Measurements from ENCODE around the gene SLC25A28.
"Not testable (repeated sequence)": the region's sequence is repeated elsewhere in the genome, so short reads cannot be mapped to it uniquely, and the experiment has no call there.

Gene SLC25A28

DNA sequence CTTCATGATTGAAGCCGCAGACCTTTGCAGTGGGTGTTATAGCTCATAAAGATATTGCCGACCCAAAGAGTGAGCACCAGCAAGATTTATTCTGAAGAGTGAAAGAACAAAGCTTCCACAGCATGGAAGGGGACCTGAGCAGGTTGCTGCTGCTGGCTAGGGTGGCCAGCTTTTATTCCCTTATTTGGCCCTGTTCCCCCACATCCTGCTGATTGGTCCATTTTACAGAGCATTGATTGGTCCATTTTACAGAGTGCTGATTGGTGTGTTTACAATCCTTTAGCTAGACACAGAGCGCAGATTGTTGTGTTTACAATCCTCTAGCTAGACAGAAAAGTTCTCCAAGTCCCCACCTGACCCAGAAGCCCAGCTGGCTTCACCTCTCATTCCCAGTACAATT lies 4.9 kb upstream of the SLC25A28 start:
- DNase-seq = not testable (repeated sequence)

DNA sequence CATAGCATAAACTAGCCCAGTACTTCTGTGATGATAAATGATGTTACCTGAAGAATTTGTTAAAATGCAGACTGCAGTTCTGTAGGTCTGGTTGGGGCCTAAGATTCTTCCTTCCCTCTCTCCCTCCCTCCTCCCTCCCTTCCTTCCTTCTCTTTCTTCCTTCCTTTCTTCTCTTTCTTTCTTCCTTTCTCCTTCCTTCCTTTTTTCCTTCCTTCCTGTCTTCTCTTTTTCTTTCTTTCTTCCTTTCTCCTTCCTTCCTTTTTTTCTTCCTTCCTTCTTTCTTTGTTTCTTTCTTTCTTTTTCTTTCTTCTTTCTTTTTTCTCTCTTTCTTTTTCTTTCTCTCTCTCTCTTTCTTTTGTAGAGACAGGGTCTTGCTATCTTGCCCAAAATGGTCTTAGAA lies 3.7 kb upstream of the SLC25A28 start:
- DNase-seq = no peak

DNA sequence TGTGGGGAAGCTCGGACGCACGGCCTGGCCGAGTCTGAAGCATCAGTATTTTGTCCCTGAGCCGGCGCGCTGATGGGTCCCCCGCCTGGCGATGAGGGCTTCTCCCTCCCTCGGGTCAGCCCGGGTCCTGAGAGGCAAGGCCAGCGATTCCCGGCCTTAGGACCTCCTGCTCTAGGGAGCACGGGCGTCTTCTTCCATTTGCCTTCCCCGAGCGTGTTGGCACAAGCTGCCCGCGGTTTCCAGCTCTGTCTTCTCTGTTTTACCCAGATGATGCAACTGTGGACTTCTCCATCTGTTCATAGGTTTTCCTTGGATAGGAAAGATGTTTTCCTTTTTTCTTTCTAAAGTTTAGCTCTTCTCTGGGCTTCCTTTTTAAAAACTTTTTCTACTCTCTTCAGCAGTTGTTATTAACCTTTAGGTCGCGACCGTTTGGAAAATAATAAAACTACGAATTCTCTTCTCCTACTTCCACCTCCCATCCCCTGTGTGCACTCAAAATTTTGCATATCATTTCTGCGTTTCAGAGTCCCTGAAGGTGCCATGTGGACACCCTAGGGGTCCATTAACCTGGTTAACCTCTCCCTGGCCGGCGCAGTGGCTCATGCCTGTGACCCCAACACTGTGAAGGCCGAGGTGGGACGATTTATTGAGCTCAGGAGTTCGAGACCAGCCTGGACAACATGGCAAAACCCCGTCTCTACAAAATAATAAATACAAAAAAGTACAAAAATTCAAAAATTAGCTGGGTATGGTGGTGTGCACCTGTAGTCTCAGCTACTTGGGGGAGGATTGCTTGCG lies 1.4 kb upstream of the SLC25A28 start:
- DNase-seq = no peak

DNA sequence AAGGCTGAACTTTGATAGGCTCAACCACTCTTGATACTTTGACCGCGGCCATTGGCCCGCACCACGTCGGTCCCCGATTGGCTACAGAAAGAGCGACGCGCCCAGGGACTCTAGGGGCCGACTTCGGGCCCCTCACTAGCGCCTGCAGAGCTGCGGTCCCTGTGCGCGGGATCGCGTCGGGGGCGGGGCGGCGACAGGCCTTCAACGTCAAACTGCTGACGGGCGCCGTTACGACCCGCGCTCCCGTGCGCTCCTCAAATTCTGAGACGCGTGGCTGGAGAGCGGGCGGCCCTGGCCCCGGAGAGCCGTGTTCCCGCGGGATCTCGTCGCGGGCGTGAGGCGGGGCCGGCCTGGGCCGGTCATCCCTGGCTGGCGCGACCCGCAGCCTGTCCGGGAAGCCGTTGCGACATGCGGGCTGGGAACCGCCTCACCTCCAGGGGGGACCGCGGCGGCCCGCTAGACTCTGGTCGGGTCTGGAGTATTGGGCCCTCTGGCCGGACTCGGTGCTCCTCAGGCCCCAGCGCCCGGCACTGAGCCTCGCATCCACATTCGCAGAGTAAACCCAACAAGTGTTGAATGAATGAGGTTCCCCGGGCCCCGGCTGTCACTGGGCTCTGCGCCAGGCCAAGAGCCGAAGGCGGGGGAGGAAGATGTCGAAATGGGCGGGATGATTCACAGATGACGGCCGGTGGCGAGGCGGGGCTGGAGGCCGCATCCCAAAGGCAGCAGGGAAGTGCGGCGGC lies 643 bp upstream of the SLC25A28 start:
- peak; percentile 88 to 89 for DNase-seq

DNA sequence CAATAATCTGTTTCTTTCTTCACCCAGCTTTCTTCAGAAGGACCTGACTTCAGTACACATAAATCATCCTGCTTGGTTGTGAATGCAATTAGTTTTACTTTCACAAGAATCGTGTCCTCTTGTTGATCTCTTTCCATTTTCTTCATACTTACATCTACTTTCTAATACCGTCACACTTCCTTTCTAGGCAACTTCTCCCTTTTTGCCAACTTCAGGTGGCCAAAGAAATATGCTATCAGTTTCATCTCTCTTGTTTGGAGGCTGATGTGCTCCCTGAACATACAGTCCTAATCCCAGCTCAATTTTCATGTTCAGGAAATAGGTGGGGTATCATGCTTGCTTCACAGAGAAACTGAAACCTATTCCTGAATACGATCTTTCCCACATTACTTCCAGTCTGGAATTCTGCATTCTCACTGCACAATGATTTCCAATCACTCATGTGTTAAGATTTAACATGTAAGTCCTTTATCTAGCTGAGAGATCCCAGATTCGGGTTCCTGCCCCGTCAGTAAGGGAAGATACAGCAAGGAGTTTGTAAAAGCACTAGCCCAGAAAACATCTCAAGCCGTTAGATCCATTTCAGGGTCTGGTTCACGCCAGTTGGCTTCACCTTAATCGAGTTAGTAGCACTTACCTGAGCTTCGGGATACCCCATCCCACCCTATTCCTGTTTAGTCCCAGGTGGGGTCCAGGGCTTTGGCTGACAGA lies 994 bp downstream of the SLC25A28 start:
- DNase-seq = no peak

DNA sequence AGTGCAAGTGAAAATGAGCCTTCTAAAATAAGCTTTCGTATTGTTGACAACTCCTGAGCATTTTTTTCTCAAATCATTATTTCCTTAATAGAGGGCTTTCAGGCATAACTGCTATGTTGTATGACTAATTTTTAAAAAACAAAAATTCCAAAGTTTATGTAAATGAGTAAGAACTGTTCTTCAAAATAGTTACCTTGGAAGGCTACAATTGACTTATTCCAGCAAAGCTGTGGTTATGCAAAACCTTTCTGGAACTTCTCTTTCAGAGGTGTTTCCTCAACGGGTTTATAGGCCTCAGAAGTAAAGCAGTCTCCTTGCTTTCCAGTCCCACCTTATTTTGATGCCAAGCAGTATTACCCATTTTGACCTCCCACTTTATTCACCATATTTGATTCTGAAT lies 2.5 kb downstream of the SLC25A28 start:
- no peak for DNase-seq

DNA sequence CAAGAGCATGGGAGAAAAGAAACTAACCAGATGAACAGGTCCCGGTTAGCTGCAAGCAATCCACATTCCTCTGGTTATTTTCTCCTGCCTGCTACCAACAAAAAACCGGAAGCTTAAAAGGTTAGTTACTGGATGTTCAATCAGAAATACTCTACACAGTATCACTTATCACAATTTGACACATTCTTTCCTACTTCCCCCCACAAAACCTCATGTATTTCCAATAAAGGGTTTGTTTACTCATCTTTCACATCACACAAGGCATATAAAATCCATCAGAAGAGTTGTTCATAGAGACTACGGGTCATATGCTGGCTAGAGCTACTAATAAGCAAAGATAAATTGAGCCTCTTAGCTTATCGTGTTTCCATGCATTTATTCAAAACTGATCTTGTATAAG lies 4.8 kb downstream of the SLC25A28 start:
- DNase-seq = no peak

DNA sequence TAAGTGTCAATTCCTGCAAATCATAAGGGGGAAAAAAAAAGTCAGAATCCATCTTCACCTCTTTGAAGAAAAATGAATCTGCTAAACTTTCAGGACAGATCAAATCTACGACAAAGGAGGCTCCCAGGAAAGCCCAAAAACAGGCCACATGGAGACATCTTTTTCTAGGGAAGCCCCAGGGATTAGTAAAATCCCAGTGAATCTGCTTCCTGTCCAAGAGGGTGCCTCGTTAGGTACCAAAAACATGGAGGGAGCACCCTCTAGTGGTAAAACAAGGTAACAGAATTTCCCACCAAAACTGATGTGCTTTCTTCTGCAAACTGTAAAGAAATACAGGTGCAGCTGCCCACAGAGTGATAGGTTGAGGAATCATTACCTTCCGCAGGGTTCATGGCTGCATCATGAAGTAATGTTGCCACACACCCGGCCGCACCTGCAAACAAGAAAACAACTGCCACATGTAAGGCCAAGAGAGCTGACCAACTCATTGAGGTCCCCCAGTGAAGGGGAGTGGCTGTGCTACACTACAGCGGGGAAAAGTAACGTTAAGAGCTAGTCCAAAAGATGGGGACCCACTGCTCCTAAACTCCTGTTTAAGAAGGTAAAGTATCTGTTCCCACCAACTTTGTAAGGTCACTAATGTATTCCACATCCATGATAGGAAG lies 7.9 kb downstream of the SLC25A28 start:
- DNase-seq = peak in 1 of 2 donors; percentile 22

DNA sequence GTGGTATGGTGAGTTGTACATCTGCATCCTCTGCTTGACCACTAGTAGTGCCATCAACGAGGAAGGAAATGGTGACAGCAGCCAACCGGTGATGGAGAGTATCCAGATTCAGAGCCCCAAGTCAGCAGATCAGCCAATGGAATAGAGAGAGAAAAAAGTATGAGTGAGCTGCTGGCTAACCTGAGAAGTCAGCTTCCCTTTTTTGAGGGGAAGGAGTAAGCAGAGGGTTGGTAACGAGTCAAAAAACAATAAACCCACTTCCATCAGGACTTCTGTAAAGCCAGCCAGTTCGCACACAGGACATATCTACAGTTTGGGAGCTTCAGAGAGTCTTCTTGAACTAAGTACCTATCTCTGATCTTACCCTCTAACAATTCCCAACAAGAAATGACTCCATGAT lies 8.9 kb downstream of the SLC25A28 start:
- DNase-seq = no peak

DNA sequence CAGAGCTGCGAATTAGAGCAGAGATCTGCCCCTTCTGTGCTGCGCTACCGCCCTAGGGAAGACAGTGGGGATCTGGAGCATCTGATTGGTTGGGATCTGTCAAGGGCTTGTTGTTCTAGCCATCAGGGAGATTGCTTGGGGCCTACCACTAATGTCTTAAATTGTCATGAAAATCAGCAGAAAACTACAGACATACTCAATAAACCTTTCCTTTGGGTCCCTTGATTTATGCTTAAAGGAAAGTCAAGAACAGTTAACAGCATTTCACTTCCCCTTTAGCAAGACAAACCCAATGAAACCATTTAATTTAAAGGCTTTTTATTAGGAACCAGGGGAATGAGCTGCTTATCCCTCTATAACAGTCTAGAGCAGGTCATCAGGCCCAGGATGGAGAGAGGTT lies 10.0 kb downstream of the SLC25A28 start:
- DNase-seq = no peak

DNA sequence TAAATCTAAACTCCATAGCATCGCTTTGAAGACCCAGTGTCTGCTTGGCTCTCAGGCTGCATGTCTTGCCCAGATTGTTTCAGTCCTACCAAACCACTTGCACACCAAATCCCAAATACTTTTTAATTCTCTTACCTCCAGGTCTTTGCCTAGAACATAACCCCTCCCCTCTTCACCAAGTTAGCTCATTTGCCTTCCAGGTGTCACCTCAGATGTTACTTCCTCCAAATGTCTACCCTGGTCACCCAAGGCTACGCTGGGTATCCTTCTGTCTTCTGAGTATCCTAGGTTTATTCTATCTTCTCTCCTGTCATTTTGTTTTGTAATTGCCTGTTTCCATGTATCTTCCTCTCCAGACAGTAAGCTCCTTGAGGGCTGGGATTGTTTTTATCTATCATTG lies 11.1 kb downstream of the SLC25A28 start:
- no peak for DNase-seq

DNA sequence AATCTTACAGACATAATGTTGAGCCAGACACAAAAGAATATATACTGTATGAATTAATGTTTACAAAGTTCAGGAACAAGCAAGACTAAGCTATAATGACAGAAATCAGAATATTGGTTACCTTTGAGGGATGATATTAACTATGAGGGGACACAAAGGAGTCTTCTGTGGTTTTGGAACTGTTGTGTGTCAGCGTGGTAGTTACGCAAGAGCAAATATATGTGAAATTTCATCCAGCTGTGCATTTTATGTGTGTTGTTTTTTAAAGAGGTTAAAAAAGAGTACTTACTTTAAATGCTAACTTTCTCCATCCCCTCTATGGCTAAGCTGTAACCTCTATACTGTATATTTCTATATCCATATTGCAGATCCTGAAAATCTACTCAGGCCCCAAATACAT lies 14.9 kb downstream of the SLC25A28 start:
- DNase-seq = no peak

DNA sequence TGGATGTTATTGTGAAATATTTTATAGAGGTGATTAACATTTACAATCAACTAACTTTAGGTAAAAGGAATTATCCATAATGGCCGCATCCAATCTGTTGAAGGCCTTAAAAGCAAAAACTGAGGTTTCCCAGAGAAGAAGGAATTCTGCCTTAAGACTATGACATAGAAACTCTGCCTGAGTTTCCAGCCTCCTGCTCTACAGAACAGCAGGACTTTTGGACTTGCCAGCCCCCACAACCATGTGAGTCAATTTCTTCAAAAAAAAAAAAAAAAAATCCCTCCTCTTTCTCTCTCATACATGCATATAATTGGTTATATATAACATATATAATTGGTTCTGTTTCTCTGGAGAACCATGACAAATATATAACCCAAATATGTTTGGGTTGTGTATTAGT lies 15.4 kb downstream of the SLC25A28 start:
- DNase-seq = no peak

DNA sequence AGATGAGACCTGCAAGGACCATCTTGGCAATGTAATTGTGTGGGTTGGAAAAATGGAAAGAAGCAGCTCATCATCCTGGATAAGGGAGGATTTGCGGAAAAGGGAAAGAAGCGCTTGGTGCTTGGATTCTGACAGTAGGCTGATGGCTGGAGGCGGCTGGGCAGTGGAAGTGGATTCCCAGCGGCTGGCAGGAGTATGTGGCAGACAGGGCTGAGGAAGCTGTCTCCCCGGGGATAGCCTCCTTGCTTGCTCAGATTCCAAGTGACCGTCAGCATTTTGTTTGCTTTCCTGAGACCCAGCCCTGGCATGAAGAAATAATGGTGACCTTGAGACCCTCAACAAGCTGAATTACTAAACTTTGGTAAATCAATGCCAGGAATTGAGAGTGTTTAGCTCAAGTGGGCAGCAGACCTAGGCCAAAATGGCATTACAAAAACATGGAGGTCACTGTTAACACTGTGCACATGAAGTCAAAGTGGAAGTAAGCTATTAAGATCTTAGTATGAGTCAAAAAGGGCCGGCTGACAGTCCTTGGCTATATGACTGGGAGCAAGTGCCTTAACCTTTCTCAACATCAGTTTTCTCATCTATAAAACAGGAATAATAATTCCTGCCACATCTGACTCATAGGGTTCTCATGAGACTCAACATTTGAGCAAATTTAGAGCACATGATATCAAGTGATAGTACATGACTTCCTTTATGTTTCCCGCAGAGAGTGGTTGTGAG lies 21.3 kb downstream of the SLC25A28 start:
- no peak for DNase-seq

DNA sequence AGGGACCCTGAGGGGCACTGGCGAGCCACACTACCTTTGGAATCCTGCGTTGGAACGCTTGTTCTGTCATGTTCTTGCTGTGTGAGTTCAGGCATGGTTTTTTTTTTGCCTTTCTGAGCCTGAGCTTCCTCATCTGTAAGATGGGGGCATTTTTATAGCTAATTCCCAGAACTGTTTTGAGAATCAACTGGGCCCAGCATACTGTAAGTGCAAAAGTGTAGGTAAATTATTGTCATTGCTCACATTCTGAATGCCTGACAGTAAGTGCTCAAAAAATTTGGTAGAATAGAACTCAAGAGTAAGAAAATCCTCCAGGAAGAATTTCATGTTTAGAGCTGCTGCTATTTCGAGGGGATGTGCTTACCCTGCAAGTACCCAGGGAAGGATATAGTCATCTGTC lies 22.2 kb downstream of the SLC25A28 start:
- DNase-seq = no peak

DNA sequence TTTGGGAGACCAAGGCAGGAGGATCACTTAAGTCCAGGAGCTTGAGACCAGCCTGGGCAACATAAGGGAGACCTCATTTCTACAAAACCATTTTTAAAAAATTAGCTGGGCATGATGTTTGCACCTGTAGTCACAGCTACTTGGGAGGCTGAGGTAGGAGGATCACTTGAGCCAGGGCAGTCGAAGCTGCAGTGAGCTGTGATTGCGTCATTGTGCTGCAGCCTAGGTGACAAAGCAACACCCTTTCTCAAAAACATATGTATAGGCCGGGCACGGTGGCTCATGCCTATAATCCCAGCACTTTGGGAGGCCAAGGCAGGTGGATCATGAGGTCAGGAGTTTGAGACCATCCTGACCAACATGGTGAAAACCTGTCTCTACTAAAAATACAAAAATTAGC lies 23.5 kb downstream of the SLC25A28 start:
- not testable (repeated sequence) for DNase-seq

DNA sequence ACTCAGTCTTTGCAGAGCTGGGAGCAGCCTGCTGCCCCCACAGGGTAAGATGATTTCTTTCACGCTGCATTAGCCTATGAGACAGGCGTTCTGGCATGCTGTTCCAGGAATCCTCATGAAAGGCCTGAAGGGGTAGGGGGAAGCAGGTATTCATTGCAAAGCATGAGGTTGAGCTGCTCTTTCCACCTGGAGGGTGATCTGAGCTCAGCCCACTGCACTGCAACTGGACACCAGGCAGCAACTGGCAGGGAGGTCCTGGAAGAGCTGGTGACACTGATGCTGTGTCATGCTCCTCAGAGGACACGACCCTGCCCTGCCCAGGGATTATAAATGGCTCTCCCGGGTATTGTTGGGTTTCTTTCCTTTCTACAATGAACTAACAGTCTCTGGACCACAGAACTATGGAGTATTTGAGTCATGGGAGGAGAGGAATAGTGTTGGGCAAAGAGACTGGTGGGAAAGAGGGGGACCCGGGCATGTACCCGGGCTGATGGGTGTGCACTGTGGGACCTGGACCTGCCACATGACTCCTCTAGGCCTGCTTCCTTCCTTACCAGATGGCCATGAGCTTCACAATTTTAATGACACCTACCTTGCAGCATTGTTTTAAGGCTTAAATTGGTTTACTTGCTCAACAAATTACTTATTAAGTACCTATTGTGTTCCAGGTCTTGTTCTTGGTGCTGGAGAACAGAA lies 24.3 kb downstream of the SLC25A28 start:
- no peak for DNase-seq

DNA sequence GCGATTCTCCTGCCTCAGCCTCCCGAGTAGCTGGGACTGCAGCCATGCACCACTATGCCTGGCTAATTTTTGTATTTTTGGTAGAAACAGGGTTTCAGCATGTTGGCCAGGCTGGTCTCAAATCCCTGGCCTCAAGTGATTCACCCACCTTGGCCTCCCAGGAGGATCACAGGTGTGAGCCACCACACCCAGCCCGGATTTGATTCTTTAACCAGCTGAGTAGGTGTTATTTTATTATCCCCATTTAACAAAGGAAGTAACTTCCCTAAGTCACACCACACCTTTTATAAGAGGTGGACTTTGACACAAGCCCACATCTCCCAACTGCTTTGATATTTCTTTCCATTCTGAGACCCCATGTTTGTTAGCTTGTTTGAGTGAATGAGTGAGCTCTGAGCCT lies 25.0 kb downstream of the SLC25A28 start:
- no peak for DNase-seq

DNA sequence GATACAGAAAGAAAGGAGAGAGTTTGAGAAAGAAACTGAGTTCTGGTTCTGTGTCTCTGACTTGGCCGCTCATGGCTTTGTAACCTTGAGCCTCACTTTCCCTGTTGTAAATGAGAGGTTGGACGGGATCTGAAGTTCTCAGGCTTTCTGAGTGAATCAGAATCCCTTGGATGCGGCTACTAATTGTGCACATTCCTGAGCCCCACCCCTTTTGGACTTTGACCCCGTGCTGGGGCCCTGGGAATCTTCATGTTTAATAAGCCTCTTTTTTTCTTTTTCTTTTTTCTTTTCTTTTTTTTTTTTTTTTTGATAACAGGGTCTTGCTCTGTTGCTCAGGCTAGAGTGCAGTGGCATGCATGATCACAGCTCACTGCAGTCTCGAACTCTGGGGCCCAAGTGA lies 26.9 kb downstream of the SLC25A28 start:
- no peak for DNase-seq

DNA sequence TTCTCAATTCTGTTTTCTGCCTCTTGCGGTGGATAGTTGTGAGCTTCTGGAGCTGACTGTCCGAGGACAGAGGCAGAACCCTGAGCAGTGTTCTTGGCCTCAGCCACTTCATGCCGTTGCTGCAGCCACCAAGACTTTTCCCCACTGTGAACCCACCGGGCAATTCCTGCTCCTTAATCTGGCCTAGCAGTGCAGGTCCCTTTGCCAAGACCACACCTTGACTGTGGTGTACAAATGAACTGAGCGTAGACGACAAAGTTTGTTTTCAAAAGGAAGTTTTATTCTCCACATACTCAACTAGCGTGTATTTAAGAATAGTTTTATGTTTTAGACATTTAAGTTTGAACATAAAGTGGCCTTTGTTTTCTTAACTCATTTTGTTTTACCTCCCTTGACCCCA lies 29.4 kb downstream of the SLC25A28 start:
- DNase-seq = no peak

DNA sequence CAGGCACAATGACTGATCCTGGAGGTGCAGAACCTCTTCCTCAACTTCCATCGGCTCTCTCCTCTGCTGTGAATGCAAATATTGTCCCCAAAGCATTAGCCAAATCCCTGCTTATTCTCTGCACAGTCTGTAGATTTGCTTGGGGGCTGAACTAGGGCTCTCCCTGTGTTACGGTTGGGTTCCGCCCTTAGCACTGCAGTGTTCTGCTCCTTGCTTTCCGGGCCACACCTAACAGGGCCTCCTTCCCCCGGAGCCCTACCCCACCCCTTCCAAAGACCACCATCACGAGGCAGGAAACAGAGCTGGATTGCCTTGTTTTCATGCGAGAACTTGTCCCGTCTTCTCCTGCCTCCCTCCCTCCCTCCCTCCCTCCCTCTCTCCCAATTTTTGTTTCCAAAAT lies 36.6 kb downstream of the SLC25A28 start:
- DNase-seq = no peak

DNA sequence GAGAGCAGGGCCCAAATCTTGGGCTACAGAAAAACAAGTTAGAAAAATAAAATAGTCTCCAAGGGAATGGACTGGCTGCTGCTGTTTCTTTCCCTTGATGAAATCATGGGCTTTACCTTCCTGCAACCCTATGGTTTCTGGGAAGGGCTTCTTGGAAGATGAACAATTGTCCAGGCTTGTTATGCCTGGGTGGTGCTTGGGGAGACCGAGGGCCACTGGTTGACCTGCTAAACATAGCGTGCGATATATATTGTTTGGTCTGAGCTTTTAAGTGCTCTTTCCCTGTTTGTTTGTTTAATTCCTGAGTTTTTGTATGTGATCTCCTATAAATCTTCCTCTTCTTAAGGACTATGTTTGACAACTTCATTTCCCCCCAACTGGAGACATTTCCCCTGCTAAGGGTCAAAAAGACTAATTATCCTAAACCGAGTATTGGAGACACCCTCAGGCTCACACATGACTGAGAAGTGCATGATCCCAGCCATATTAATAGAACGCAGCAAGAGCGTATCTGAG lies 37.9 kb downstream of the SLC25A28 start:
- DNase-seq = no peak
